Smooth muscle cell (in vitro differentiated cells): ENCODE measurements around the gene CACNB2. TPM values are rescaled to one million over a fixed set of nuclear protein-coding genes. Genes with fewer than 3 reads are reported as not detected.

Source experiments
- DNase-seq: peaks from one replicate; lab custom pipeline; 2025; ENCODE audit not compliant: unreplicated experiment; lab: John Stamatoyannopoulos, UW
- H2AFZ ChIP-seq: fragments of 200-600 bp; sonication (generic); 2 replicates; pipeline ENCODE4 v1.6.0; 2016; ENCODE audit warnings: antibody characterized with exemption, low read depth, mild to moderate bottlenecking
- H3F3A ChIP-seq: fragments of 200-600 bp; sonication (generic); 2 replicates; pipeline ENCODE4 v1.6.0; 2017; ENCODE audit warnings: antibody characterized with exemption, low read depth
- H3K27ac ChIP-seq: fragments of 200-600 bp; sonication (generic); 2 replicates; pipeline ENCODE4 v1.5.1; 2016; ENCODE audit warnings: low read depth, mild to moderate bottlenecking
- H3K27me3 ChIP-seq: fragments of 200-600 bp; sonication (generic); 2 replicates; pipeline ENCODE4 v1.6.1; 2016; ENCODE audit warnings: low read depth, mild to moderate bottlenecking
- H3K36me3 ChIP-seq: fragments of 200-600 bp; sonication (generic); 2 replicates; pipeline ENCODE4 v1.5.1; 2016; ENCODE audit warnings: low read depth
- H3K4me1 ChIP-seq: fragments of 200-600 bp; sonication (generic); 2 replicates; pipeline ENCODE4 v1.5.1; 2016; ENCODE audit warnings: low read depth
- H3K4me2 ChIP-seq: fragments of 200-600 bp; sonication (generic); 2 replicates; pipeline ENCODE4 v1.6.0; 2016; ENCODE audit warnings: mild to moderate bottlenecking
- H3K4me3 ChIP-seq: fragments of 200-600 bp; sonication (generic); 2 replicates; pipeline ENCODE4 v1.5.1; 2016; ENCODE audit warnings: mild to moderate bottlenecking
- H3K79me2 ChIP-seq: fragments of 200-600 bp; sonication (generic); 2 replicates; pipeline ENCODE4 v1.6.0; 2016; ENCODE audit warnings: low read depth, mild to moderate bottlenecking
- H3K9ac ChIP-seq: fragments of 200-600 bp; sonication (generic); 2 replicates; pipeline ENCODE4 v1.6.0; 2016; ENCODE audit warnings: low read depth
- H3K9me3 ChIP-seq: fragments of 200-600 bp; sonication (generic); replicated peaks from 2 replicates; pipeline ENCODE4 v1.5.1; 2016; ENCODE audit warnings: low read depth
- H4K20me1 ChIP-seq: fragments of 200-600 bp; sonication (generic); 2 replicates; pipeline ENCODE4 v1.6.0; 2016; ENCODE audit warnings: low read depth
- WGBS: methylation state at CpG from one replicate; pipeline ENCODE4 v1.1.7; 2016; ENCODE audit warnings: low lambda C conversion rate; 5-methylcytosine and 5-hydroxymethylcytosine counted together
- polyA plus RNA-seq: library from polyadenylated mRNA; unstranded; fragments of >200 nt; fragmentation: Nextera tagmentation; extraction: Ambion mirVana; gene quantifications from 2 replicates; pipeline ENCODE4 v1.2.1, GENCODE V29; 2016
- total RNA-seq: library from RNA; depleted of rRNA; stranded (reverse); fragments of >200 nt; gene quantifications from 2 replicates; pipeline ENCODE4 v1.2.3, GENCODE V29; 2014
- TF ChIP-seq, protein P1 (sequence below): fragments of 200-600 bp; sonication (generic); IDR thresholded peaks from 2 replicates; pipeline ENCODE4 v1.5.1; 2017; ENCODE audit warnings: borderline replicate concordance, mild to moderate bottlenecking, antibody characterized with exemption; ENCODE audit not compliant: insufficient read depth, poor library complexity, severe bottlenecking

CACNB2 gene
- total and polyA plus RNA-seq, 2 experiments from 2014 or later: 0.04 to 1.1 TPM

GRCh38 chr10:18456984-18457383 is 316.8 kb downstream of the CACNB2 start:
- H3K27ac ChIP-seq: no peak overlapping the region
- H3F3A ChIP-seq: no peaks in the 10 kb centered on the region
- no peak for DNase-seq
- H3K79me2 ChIP-seq: no peaks in the 10 kb centered on the region
- no peak overlapping the region for H3K4me2 ChIP-seq
- no peaks in the 10 kb centered on the region for H4K20me1 ChIP-seq
- no peaks in the 10 kb centered on the region for H3K9me3 ChIP-seq
- peaks cover under 1% of the 10 kb centered on the region for H3K27me3 ChIP-seq
- no peaks in the 10 kb centered on the region for H3K36me3 ChIP-seq
- TF ChIP-seq, protein P1, sequence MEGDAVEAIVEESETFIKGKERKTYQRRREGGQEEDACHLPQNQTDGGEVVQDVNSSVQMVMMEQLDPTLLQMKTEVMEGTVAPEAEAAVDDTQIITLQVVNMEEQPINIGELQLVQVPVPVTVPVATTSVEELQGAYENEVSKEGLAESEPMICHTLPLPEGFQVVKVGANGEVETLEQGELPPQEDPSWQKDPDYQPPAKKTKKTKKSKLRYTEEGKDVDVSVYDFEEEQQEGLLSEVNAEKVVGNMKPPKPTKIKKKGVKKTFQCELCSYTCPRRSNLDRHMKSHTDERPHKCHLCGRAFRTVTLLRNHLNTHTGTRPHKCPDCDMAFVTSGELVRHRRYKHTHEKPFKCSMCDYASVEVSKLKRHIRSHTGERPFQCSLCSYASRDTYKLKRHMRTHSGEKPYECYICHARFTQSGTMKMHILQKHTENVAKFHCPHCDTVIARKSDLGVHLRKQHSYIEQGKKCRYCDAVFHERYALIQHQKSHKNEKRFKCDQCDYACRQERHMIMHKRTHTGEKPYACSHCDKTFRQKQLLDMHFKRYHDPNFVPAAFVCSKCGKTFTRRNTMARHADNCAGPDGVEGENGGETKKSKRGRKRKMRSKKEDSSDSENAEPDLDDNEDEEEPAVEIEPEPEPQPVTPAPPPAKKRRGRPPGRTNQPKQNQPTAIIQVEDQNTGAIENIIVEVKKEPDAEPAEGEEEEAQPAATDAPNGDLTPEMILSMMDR: no peak
- no peaks in the 10 kb centered on the region for H3K4me1 ChIP-seq
- 92% methylated on average over 3 of the region's 3 CpGs for WGBS
- no peak overlapping the region for H3K9ac ChIP-seq
- H2AFZ ChIP-seq: no peak overlapping the region
- no peak overlapping the region for H3K4me3 ChIP-seq

DNA sequence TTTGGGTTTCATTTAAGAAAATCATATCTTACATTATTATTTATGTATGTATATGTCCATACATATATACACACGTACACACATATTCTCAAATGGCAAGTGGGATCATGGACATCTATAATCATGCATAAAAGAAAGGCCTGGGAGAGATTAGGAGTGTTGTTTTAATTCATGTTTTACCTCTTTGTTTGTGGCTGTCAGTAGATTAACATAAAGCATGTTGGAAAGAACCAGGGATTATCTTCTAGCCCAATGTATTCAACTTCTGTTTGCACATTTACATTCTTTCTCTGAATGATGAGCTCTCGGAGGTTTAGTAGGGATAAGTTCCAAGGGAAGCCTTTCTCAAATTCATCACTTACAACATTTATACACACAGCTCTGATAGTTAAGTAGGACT is 319.8 kb downstream of the CACNB2 start:
- no peaks in the 10 kb centered on the region for H4K20me1 ChIP-seq
- no peaks in the 10 kb centered on the region for H3K4me1 ChIP-seq
- H3K27ac ChIP-seq: no peak overlapping the region
- H3K9ac ChIP-seq: no peak overlapping the region
- H3K79me2 ChIP-seq: no peaks in the 10 kb centered on the region
- 70% methylated on average over 2 of the region's 2 CpGs for WGBS
- H3K9me3 ChIP-seq: no peaks in the 10 kb centered on the region
- no peak overlapping the region for H3K4me3 ChIP-seq
- no peaks in the 10 kb centered on the region for H3K36me3 ChIP-seq
- TF ChIP-seq, protein P1: no peak
- H3F3A ChIP-seq: no peaks in the 10 kb centered on the region
- H2AFZ ChIP-seq: no peak overlapping the region
- H3K4me2 ChIP-seq: no peak overlapping the region
- H3K27me3 ChIP-seq: no peaks in the 10 kb centered on the region
- DNase-seq: no peak

DNA sequence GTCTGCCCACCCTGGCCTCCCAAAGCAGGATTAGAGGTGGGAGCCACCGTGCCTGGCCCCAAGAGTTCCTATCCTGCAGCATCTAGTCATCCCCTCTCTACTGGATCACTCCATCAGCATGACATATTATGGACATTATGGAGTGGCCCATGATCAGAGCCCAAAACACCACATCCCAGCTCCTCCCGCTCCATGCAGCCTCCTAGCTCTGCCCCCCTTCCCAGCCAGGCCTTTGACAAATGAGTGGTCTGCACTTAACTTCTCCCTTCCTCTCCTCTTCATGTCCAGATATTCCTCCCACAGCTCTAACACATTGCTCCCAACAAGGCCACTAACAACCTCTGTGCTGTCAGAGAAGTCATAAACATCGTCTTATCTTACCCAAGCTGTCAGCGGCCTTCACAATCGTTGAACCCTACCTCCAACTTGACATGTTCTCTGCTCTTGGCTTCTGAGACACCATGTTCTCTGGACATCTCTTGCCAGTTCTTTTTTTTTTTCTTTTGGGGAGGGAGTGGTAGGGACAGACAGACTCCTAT is 323.5 kb downstream of the CACNB2 start:
- Histone ChIP-seq H3K27me3 (no peaks in the 10 kb centered on the region), H3K4me2 (no peak overlapping the region), H3K9me3 (no peaks in the 10 kb centered on the region), H3K4me3 (no peak overlapping the region), H3K4me1 (no peaks in the 10 kb centered on the region), H2AFZ (no peak overlapping the region), H3K79me2 (no peaks in the 10 kb centered on the region), H3K36me3 (no peaks in the 10 kb centered on the region), H3F3A (no peaks in the 10 kb centered on the region), H3K27ac (no peak overlapping the region), H3K9ac (no peak overlapping the region), H4K20me1 (no peaks in the 10 kb centered on the region)
- TF ChIP-seq, protein P1: no peak
- DNase-seq: no peak
- WGBS: 75% methylated on average over 5 of the region's 5 CpGs

GRCh38 chr10:18469125-18469524 is 328.9 kb downstream of the CACNB2 start:
- TF ChIP-seq, protein P1: no peak
- Histone ChIP-seq H3K79me2 (no peaks in the 10 kb centered on the region), H3K4me2 (no peak overlapping the region), H3K4me3 (no peak overlapping the region), H2AFZ (no peak overlapping the region), H3K27me3 (no peaks in the 10 kb centered on the region), H3K36me3 (no peaks in the 10 kb centered on the region), H3K27ac (no peak overlapping the region), H3K9me3 (no peaks in the 10 kb centered on the region), H4K20me1 (no peaks in the 10 kb centered on the region), H3K4me1 (no peaks in the 10 kb centered on the region), H3F3A (no peaks in the 10 kb centered on the region), H3K9ac (no peak overlapping the region)
- DNase-seq: no peak
- WGBS: 91% methylated on average over 2 of the region's 2 CpGs
